UCSD-AML1 (cell line): Measurements from ENCODE around the gene LY6G5C.

Experiments
- DNase-seq: peaks from one replicate; lab custom pipeline; 2025; ENCODE audit not compliant: unreplicated experiment; lab: John Stamatoyannopoulos, UW

The LY6G5C gene

GRCh38 chr6:31663126-31663960, 17.5 kb downstream of the LY6G5C start:
- no peak for DNase-seq

- no peak for DNase-seq
Observed at GRCh38 chr6:31662124-31662723, 18.6 kb downstream of the LY6G5C start.

- DNase-seq, result no peak
Observed at GRCh38 chr6:31661262-31662123, 19.4 kb downstream of the LY6G5C start.

- peak; percentile 89 for DNase-seq
Observed at GRCh38 chr6:31660381-31661261, 20.2 kb downstream of the LY6G5C start, which contains the start of gene C6orf47. Gene C6orf47, minus strand, starts transcription at chr6:31660778. Its CDS starts 831 bp downstream, at chr6:31659947.

GRCh38 chr6:31659649-31660380, 21.1 kb downstream of the LY6G5C start:
- no peak for DNase-seq

GRCh38 chr6:31658983-31659648, 21.8 kb downstream of the LY6G5C start:
- no peak for DNase-seq

GRCh38 chr6:31658158-31658688, 22.6 kb downstream of the LY6G5C start:
- DNase-seq, result no peak

GRCh38 chr6:31657406-31658157, 23.3 kb downstream of the LY6G5C start:
- no peak for DNase-seq

- DNase-seq, result no peak
Observed at GRCh38 chr6:31655349-31656237, 25.3 kb downstream of the LY6G5C start, which contains the start of gene APOM. Gene APOM, plus strand, starts transcription at chr6:31655894. Its CDS starts 73 bp downstream, at chr6:31655967.

- DNase-seq, result no peak
Observed at GRCh38 chr6:31654574-31655348, 26.1 kb downstream of the LY6G5C start.

GRCh38 chr6:31652925-31653724, 27.7 kb downstream of the LY6G5C start:
- DNase-seq, result no peak

GRCh38 chr6:31651602-31652191, 29.2 kb downstream of the LY6G5C start:
- DNase-seq, result no peak

- no peak for DNase-seq
Observed at GRCh38 chr6:31645325-31645724, 35.5 kb downstream of the LY6G5C start.

GRCh38 chr6:31643818-31644454, 36.9 kb downstream of the LY6G5C start:
- DNase-seq, result no peak
